Suppressor macrophage treated with lipopolysaccharide for 1 hour (primary cell): Measurements from ENCODE around the gene RPS19BP1.
A peak's percentile ranks its signal among the peaks of the same experiment; 100 is the strongest.

Source experiments
- DNase-seq, 3 donors: peaks; one replicate each; pipeline ENCODE4 v3.0.0-alpha.2; 2020 to 2022

Gene RPS19BP1

GRCh38 chr22:39558950-39559349 lies 26.4 kb upstream of the RPS19BP1 start:
- no peak for DNase-seq

GRCh38 chr22:39558254-39558727 lies 25.7 kb upstream of the RPS19BP1 start:
- DNase-seq, result no peak

GRCh38 chr22:39556970-39557841 lies 24.7 kb upstream of the RPS19BP1 start:
- peak in 1 of 3 donors; percentile 20 for DNase-seq

- DNase-seq, result no peak
These were observed 21.6 kb upstream of the RPS19BP1 start for GRCh38 chr22:39554151-39554550.

- DNase-seq, result no peak
These were observed 20.9 kb upstream of the RPS19BP1 start for GRCh38 chr22:39553429-39553828.

GRCh38 chr22:39547587-39547947 lies 15.0 kb upstream of the RPS19BP1 start:
- no peak for DNase-seq

GRCh38 chr22:39546889-39547586 lies 14.5 kb upstream of the RPS19BP1 start:
- no peak for DNase-seq

GRCh38 chr22:39545386-39546365 lies 13.1 kb upstream of the RPS19BP1 start:
- peak; percentile 42 to 78 (median 67) for DNase-seq

- peak; percentile 29 to 64 (median 35) for DNase-seq
These were observed 10.5 kb upstream of the RPS19BP1 start for GRCh38 chr22:39543095-39543494.

- no peak for DNase-seq
These were observed 5.4 kb upstream of the RPS19BP1 start for GRCh38 chr22:39537975-39538374.

GRCh38 chr22:39536711-39537110 lies 4.2 kb upstream of the RPS19BP1 start:
- no peak for DNase-seq

- DNase-seq, result no peak
These were observed 3.4 kb upstream of the RPS19BP1 start for GRCh38 chr22:39535831-39536449.

GRCh38 chr22:39535357-39535725 lies 2.8 kb upstream of the RPS19BP1 start:
- no peak for DNase-seq

- DNase-seq, result peak; percentile 70 to 87 (median 84)
These were observed 2.2 kb upstream of the RPS19BP1 start for GRCh38 chr22:39534591-39535356.

GRCh38 chr22:39534092-39534506 lies 1.6 kb upstream of the RPS19BP1 start:
- DNase-seq, result no peak

- DNase-seq, result peak; percentile 59 to 66 (median 65)
These were observed 1.7 kb downstream of the RPS19BP1 start for GRCh38 chr22:39530692-39531331.

- DNase-seq, result peak; percentile 64 to 74 (median 65)
These were observed 2.4 kb downstream of the RPS19BP1 start for GRCh38 chr22:39530116-39530515.

GRCh38 chr22:39529487-39529851 lies 3.1 kb downstream of the RPS19BP1 start:
- DNase-seq, result no peak

GRCh38 chr22:39528681-39529486 lies 3.7 kb downstream of the RPS19BP1 start:
- DNase-seq, result peak; percentile 93 to 96 (median 96)

- no peak for DNase-seq
These were observed 4.4 kb downstream of the RPS19BP1 start for GRCh38 chr22:39528080-39528661.
